GM10847 (cell line): ENCODE measurements around the gene CGNL1.

Experiments
- POLR2A ChIP-seq: IDR thresholded peaks from 2 replicates; pipeline ENCODE4 v1.6.1; 2011; ENCODE audit not compliant: insufficient read length; ENCODE audit errors: extremely low read depth

CGNL1 gene, protein sequence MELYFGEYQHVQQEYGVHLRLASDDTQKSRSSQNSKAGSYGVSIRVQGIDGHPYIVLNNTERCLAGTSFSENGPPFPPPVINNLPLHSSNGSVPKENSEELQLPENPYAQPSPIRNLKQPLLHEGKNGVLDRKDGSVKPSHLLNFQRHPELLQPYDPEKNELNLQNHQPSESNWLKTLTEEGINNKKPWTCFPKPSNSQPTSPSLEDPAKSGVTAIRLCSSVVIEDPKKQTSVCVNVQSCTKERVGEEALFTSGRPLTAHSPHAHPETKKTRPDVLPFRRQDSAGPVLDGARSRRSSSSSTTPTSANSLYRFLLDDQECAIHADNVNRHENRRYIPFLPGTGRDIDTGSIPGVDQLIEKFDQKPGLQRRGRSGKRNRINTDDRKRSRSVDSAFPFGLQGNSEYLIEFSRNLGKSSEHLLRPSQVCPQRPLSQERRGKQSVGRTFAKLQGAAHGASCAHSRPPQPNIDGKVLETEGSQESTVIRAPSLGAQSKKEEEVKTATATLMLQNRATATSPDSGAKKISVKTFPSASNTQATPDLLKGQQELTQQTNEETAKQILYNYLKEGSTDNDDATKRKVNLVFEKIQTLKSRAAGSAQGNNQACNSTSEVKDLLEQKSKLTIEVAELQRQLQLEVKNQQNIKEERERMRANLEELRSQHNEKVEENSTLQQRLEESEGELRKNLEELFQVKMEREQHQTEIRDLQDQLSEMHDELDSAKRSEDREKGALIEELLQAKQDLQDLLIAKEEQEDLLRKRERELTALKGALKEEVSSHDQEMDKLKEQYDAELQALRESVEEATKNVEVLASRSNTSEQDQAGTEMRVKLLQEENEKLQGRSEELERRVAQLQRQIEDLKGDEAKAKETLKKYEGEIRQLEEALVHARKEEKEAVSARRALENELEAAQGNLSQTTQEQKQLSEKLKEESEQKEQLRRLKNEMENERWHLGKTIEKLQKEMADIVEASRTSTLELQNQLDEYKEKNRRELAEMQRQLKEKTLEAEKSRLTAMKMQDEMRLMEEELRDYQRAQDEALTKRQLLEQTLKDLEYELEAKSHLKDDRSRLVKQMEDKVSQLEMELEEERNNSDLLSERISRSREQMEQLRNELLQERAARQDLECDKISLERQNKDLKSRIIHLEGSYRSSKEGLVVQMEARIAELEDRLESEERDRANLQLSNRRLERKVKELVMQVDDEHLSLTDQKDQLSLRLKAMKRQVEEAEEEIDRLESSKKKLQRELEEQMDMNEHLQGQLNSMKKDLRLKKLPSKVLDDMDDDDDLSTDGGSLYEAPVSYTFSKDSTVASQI

DNA sequence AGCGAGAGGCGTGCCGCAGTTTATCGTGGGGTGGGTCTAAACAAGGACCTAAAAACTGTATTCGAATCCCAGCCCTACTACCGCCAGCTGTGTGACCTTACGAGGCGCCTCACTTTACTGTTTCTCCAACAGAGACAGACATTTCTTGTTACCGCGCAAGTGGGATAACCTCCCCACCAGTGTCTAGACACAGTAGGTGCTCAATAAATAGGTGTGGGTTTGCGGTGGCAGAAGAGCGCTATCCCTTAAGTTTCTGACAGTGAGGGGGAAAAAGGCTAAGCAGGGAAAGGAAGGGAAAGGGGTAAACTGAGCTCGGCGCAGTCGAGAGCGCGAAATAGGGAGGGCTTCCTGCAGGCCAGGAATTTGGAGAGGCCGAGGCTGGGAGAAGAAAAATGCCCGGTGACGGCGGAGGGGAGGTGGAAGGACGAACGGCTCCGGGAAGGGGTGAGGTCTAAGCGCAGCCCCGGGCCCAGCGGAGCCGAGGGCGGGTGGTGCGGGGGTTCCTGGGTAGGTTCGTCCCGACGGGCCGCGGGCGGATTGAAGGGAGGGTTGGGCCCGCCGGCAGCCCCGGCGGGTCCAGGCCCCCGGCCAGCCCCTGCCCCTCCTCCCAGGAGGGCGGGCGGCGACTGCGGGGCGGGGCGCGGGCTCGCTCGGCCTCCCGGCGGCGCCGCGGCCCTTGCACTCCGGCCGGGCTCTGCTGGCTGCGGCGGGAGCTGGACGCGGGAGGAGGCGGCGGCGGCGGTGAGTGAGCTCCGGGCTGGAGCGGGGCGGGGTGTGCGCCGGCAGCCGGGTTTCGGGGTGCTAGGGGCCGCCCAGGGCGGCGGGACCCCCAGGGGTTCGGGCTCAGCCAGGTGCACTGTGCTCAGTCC is at the start of gene CGNL1:
CGNL1 (plus strand) TSS at position 679 of the 869 bp plus-strand sequence. CDS start 61,495 bp downstream, outside the sequence.
- TF ChIP-seq POLR2A = no peak

DNA sequence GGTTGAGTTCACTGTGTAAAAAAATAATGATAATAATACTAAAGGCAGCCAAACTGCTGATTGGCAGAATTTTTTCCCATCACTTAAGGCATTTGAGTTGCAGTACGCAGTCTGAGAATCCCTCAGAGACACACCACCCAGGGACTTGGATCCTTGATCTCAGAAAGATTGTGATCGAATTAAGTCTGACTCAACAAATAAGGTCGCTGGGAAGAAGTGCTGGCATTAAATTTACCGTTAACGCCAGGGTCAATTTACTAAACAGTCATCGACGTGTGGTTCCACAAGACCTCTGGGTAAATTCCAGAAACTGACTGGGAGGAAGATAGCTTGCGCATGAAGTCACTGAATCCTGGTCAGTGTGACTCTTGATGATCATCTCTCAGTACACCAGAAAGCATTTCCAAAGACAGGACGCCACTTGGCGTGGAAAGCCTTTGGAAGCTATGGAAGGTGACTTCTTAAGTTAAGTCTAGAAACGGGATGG is 48.3 kb upstream of the CGNL1 start:
- TF ChIP-seq POLR2A = no peak

DNA sequence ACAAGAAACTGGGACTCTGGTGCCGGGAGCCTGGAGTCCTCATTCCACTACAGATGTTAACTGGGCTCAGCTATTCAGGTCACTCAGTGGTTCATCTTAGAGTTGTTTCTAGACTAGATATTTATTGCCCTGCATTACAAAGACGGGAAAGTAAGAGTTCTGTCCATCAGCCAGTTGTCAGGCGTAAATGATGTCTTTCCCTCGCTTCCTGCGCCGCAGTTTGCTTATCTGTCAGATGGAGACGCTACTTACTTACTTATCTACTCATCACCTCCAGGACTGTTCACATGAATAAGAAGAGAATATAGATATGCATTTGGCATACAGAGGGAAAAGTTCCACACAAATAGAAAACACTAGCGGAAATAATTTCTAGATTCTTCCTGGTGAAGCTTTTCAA is 47.8 kb upstream of the CGNL1 start:
- TF ChIP-seq POLR2A = no peak

DNA sequence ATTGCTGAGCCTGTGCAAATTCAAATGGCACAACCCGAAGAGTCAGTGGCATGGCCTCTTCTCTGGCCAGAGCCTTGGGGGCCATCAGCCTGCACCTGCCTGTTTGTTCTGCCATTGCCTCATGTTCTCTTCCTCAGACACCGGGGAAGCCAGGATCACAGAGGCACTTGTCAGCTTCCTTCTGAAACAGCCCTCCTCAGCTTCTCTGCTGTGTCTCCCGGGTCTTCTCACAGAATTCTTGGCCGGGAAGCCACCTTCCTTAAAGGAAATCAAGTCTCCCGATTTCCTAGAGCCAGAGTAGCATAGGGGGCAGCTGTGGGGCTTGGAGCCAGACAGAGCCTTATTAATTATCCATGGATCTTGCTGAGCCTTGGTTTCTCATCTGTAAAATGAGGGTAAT is 47.4 kb upstream of the CGNL1 start:
- no peak for TF ChIP-seq POLR2A

DNA sequence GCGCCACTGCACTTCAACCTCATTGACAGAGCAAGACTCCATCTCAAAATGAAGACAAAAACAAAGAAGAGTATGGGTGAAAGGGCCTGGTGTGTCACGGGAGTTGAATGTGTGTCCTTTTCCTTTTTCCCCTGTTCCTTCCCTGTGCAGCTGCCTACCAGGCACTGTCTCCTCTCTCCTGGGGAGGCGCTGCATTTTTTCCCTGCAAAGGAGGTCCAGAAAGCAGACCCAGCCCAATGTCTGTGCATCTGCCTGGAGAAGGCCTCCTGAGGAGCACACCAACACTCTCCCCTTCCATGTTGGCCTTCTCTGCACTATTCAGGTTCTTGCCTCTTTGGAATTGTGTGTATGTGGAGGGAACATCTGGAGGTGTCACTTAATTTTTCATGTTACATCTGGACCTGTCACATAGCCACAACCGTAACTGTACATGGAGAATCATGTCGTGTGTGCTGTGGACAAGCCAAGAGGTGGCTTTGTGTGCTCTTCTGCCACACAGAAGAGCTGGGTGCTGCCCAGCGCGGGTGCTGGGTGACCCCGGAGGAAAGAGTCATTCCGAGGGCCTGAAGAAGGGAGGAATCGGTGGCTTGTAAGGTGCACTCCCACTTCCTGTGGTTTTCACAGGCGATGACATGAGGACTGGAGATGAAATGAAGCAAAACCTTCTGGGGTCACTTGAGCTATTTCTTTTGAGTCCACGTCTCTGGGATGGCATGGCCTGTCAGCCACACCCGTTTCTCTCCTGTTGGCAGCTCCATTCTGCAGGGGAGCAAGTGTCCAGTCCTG is 46.5 kb upstream of the CGNL1 start:
- TF ChIP-seq POLR2A = no peak

DNA sequence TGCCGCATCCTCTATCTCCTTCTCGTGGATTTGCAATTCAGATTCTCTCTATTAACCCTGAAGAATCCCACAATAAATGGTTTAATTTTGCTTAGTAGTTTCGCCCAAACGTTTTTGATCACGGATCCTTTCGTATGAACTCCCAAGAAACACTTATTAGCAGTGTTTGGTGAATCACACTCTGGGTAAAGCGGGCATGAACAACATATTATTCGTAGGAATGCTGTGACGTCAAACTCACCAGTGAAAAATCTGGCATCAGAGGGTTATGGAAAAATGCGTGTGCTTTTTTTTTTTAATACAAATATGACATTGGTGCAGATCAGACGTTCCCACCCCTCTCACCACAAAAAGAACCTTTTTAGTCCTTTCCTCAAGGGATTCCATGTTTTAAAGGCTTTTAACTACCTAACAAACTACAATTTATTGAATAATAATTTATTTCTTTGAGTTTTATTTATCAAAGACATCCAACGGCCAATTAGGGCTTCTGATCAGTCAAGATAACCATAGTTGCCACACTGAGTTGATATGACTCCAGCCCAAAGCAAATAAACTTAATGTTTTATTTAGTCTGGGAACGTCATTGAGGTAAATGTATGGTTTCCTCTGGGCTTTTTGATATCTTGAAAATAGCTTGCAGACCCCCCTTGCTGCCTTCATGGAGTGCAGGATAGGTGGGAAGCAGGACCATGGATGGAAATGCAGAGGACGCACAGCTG is 45.5 kb upstream of the CGNL1 start:
- TF ChIP-seq POLR2A = no peak

DNA sequence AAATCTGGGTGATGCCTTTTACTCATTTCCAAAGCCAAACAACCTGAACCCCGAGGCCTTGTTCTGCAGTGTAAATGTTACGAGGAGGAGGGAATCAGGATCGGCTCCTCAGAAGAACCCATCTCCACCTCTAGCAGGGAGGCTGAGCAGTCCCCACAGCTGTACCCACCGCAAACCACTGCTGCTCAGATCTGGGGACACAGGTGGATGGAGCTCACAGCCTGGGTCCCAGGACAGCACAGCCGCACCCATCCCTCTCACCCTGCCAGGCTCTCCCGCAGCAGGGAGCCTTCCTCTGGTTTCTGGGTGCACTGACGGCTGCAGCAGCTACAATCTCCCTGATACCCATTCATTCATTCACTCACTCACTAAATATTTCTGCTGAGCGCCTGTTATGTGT is 44.0 kb upstream of the CGNL1 start:
- no peak for TF ChIP-seq POLR2A

DNA sequence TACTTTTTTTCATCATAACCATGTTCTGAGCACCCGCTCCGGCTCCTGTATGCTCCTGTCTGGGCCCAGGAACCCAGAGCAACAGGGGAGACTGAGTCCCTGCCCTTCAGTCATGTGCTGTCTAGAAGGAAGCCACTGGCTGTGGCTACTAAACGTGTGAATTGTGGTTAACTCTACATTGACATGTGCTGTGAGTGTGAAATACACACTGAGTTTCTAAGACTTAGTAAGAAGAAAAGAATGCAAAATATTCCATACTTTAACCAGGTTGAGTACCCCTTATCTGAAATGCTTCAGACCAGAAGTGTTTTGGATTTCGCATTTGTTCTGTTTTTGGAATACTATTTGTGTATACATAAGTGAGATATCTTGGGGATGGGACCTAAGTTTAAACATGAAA is 42.8 kb upstream of the CGNL1 start:
- TF ChIP-seq POLR2A = no peak

DNA sequence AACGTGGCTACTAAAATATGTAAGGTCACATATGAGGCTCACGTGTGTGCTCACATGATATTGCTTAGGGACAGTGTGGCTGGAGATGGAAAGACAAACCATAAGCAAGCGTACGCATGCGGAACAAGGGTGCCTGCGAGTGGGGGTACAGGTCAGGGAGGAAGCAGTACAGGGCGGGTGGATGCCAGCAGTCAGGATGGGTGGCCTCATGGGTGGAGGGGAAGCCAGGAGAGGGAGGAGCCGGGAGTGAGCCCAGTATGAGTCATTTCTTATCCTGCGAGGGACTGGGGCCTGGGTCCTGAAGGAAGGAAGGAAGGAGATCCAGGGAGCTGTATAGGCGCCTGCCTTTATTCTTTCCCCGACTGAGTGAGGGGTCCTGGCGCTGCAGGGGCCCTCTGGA is 42.0 kb upstream of the CGNL1 start:
- TF ChIP-seq POLR2A = no peak

DNA sequence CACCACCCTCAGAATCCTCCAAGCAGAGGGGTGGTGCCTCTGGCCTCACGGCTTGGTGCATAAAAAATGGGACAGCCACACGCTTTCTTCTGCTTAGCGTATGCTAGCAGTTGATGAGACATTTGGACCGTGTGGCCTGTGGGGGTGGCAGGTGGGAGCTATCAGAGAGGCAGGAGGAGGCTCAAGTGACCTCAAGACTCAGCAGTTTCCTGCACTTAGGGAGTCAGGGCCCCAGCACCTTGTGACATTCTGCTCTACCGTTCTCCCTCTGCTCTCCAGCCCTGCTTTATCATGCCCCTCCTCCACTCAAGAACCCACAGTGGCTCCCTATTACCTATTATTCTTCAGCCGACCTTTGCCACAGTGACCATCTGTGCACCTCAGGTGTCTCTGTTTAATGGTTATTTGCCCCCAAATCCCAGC is 41.0 kb upstream of the CGNL1 start:
- no peak for TF ChIP-seq POLR2A

DNA sequence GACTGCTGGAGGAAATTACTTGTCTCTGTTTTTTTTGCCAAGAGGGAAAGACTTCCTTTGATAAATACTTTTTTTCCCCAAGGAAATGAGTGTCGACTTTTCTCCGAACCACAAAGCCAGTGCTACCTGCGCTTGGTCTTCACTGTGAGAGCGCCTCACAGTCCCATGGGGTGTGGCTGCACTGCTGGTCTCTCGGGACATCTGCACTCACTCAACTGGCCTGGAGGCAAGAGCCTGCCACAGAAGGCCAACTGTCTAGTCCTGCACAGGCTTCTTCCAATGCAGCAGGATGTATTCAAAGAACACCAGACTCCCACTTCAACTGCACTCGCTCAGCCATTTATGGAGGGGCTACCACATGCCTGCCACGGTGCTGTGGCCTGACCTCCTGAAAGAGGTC is 40.6 kb upstream of the CGNL1 start:
- no peak for TF ChIP-seq POLR2A

DNA sequence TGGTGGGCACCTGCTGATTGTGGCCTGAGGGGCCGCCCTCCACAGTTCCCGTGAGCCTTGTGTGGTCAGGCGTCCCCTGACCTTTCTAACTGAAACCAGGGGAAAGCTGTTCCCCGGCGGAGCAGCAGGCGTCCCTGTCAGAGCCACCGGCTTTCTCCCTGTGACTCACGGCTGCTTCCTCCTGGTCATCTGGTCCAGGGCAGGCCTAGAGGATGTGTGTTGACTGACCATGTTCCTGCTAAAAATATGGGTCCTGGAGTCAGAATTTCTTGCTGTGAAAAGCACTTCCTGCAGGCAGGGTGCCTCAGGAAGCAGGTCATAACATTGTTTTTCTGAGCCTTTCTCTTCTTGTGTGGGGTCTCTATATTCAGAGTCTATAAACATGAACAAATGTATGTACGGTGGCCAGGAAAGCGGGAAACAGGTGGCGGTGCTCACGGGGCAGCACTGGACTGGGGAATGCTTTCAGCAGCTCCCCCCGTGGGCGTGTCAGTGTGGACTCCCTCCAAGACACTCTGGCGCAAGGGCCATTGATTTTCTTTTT is 38.4 kb upstream of the CGNL1 start:
- no peak for TF ChIP-seq POLR2A

DNA sequence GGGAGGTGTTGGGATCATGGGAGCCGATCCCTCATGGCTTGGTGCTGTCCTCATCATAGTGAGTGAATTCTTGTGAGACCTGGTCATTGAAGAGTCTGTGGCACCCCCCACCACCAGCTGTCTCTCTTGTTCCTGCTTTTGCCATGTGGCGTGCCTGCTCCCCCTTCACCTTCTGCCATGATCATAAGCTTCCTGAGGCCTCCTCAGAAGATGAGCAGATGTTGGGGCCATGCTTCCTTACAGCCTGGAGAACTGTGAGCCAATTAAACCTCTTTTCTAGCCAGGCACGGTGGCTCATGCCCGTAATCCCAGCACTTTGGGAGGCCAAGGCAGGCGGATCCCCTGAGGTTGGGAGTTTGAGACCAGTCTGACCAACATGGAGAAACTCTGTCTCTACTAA is 37.0 kb upstream of the CGNL1 start:
- no peak for TF ChIP-seq POLR2A

DNA sequence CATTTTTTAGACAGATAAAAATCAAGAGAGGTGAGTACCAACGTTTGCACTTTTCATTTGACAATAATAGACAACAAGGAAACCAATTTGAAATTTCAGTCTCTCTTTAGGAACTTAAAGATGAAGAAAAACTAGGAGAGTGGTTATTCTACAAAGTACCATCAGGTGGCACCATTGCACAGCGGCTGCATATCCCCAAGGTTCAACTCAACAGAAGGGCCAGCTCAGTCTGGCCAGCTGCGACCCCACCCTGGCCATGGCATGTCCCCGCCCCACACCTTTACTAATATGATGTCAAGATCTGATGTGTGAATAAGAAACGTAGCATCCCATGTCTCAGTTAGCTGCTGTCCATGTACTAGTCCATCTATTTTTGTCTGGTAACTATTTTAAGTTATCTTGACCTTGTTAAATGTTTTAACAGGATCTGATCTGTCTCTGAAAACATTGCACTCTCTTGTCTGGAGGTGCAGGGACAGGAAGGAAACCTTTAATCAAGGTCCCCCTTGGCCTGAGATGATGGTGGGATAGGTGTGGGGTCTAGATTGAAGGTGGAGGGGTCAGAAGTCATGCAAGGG is 35.5 kb upstream of the CGNL1 start:
- TF ChIP-seq POLR2A = no peak
